ENCODE results near the gene NUP50. TPM values are rescaled to one million over a fixed set of nuclear protein-coding genes. Genes with fewer than 3 reads are reported as not detected.

Gene NUP50
- total and polyA plus RNA-seq, 2 experiments from 2014 or later, result 21.1 to 57.7 TPM

GRCh38 chr22:45181766-45182165, 18.0 kb downstream of the NUP50 start:
- TF ChIP-seq CTCF (IDR thresholded peaks at IDR 0.05; ENCODE audit: low read depth, low read length), result no peak
- H3K36me3 ChIP-seq, result peaks cover 46% of the 10 kb centered on the region
- no peak overlapping the region for H3K4me3 ChIP-seq
- H3K27ac ChIP-seq, result no peak overlapping the region
- no peaks in the 10 kb centered on the region for H3K27me3 ChIP-seq
- H3K9me3 ChIP-seq (ENCODE audit: low read depth), result no peaks in the 10 kb centered on the region
- no peaks in the 10 kb centered on the region for H3K4me1 ChIP-seq (ENCODE audit: low read depth)
- DNase-seq (ENCODE audit: low read depth in 1 of 2, low spot score in 1 of 2), result no peak

GRCh38 chr22:45183974-45184373, 20.2 kb downstream of the NUP50 start:
- Histone ChIP-seq H3K27ac (no peak overlapping the region), H3K4me1 (ENCODE audit: low read depth) (no peaks in the 10 kb centered on the region), H3K9me3 (ENCODE audit: low read depth) (no peaks in the 10 kb centered on the region), H3K4me3 (no peak overlapping the region), H3K36me3 (peaks cover 33% of the 10 kb centered on the region), H3K27me3 (no peaks in the 10 kb centered on the region)
- no peak for TF ChIP-seq CTCF (IDR thresholded peaks at IDR 0.05; ENCODE audit: low read depth, low read length)
- no peak for DNase-seq (ENCODE audit: low read depth in 1 of 2, low spot score in 1 of 2)

GRCh38 chr22:45185718-45186514, 22.2 kb downstream of the NUP50 start:
- no peak for TF ChIP-seq CTCF (IDR thresholded peaks at IDR 0.05; ENCODE audit: low read depth, low read length)
- H3K9me3 ChIP-seq (ENCODE audit: low read depth), result no peaks in the 10 kb centered on the region
- no peak for DNase-seq (ENCODE audit: low read depth in 1 of 2, low spot score in 1 of 2)
- peaks cover 24% of the 10 kb centered on the region for H3K36me3 ChIP-seq
- H3K4me3 ChIP-seq, result no peak overlapping the region
- no peaks in the 10 kb centered on the region for H3K4me1 ChIP-seq (ENCODE audit: low read depth)
- H3K27ac ChIP-seq, result no peak overlapping the region
- H3K27me3 ChIP-seq, result peaks cover 6% of the 10 kb centered on the region

- Histone ChIP-seq H3K27me3 (peaks cover 11% of the 10 kb centered on the region), H3K9me3 (ENCODE audit: low read depth) (no peaks in the 10 kb centered on the region), H3K4me1 (ENCODE audit: low read depth) (peaks cover 6% of the 10 kb centered on the region), H3K36me3 (peaks cover 20% of the 10 kb centered on the region), H3K27ac (no peak overlapping the region), H3K4me3 (no peak overlapping the region)
- no peak for DNase-seq (ENCODE audit: low read depth in 1 of 2, low spot score in 1 of 2)
- TF ChIP-seq CTCF (IDR thresholded peaks at IDR 0.05; ENCODE audit: low read depth, low read length), result no peak
Observed at GRCh38 chr22:45187891-45188290, 24.2 kb downstream of the NUP50 start.

- Histone ChIP-seq H3K4me1 (ENCODE audit: low read depth) (peaks cover 8% of the 10 kb centered on the region), H3K9me3 (ENCODE audit: low read depth) (no peaks in the 10 kb centered on the region), H3K27me3 (peaks cover 11% of the 10 kb centered on the region), H3K4me3 (no peak overlapping the region), H3K36me3 (peaks cover 15% of the 10 kb centered on the region), H3K27ac (no peak overlapping the region)
- TF ChIP-seq CTCF (IDR thresholded peaks at IDR 0.05; ENCODE audit: low read depth, low read length), result no peak
- DNase-seq (ENCODE audit: low read depth in 1 of 2, low spot score in 1 of 2), result no peak
Observed at GRCh38 chr22:45188779-45189178, 25.1 kb downstream of the NUP50 start.
